Liver (tissue), 9 donors: ENCODE results near the gene PUSL1. TPM values are rescaled to one million over a fixed set of nuclear protein-coding genes. Genes with fewer than 3 reads are reported as not detected.
A peak's percentile ranks its signal among the peaks of the same experiment; 100 is the strongest.

Source experiments
- DNase-seq: peaks from one replicate; pipeline ENCODE4 v3.0.0-alpha.2; 2017; ENCODE audit warnings: low spot score
- H3K27ac ChIP-seq, 2 donors: one replicate each; pipeline ENCODE4 v1.7.0; 2013; ENCODE audit warnings: inconsistent platforms in 2 of 2, low read length in 2 of 2, control low read depth in 1 of 2, low read depth in 1 of 2, mild to moderate bottlenecking in 1 of 2
- H3K27me3 ChIP-seq, 4 donors: one replicate each; pipeline versions ENCODE4 v1.6.1 to v1.7.0; 2013; ENCODE audit warnings: low read length in 3 of 4, inconsistent platforms in 1 of 4, mild to moderate bottlenecking in 1 of 4, moderate library complexity in 1 of 4; ENCODE audit not compliant: control insufficient read depth in 4 of 4, insufficient read depth in 4 of 4
- H3K36me3 ChIP-seq, 4 donors: one replicate each; pipeline versions ENCODE4 v1.6.1 to v1.7.0; 2013; ENCODE audit warnings: low read length in 3 of 4, mild to moderate bottlenecking in 3 of 4, low read depth in 1 of 4, moderate library complexity in 1 of 4; ENCODE audit not compliant: control insufficient read depth in 4 of 4, insufficient read depth in 3 of 4
- H3K4me1 ChIP-seq, 4 donors: one replicate each; pipeline versions ENCODE4 v1.6.1 to v1.7.0; 2013; ENCODE audit warnings: low read length in 3 of 4, mild to moderate bottlenecking in 3 of 4, moderate library complexity in 1 of 4; ENCODE audit not compliant: control insufficient read depth in 4 of 4, insufficient read depth in 4 of 4
- H3K4me3 ChIP-seq, 3 donors: one replicate each; pipeline versions ENCODE4 v1.6.1 to v1.7.0; 2013; ENCODE audit warnings: low read length in 3 of 3, control low read depth in 1 of 3, low read depth in 1 of 3, mild to moderate bottlenecking in 1 of 3
- H3K9ac ChIP-seq, 2 donors: one replicate each; pipeline ENCODE4 v1.7.0; 2013; ENCODE audit warnings: low read length in 2 of 2, mild to moderate bottlenecking in 2 of 2, moderate library complexity in 2 of 2, control low read depth in 1 of 2, low read depth in 1 of 2
- H3K9me3 ChIP-seq, 4 donors: one replicate each; pipeline versions ENCODE4 v1.6.1 to v1.7.0; 2013; ENCODE audit warnings: low read length in 3 of 4; ENCODE audit not compliant: control insufficient read depth in 4 of 4
- ATF3 ChIP-seq: IDR thresholded peaks from 2 replicates; pipeline ENCODE4 v1.6.1; 2016; ENCODE audit warnings: antibody characterized with exemption
- CTCF ChIP-seq: fragments of 150-350 bp; IDR thresholded peaks from 2 replicates; pipeline ENCODE4 v1.5.1; 2017; ENCODE audit warnings: improper control_type of control experiment, low read depth, low read length; ENCODE audit not compliant: missing input control
- EGR1 ChIP-seq, 2 donors: IDR thresholded peaks; 2 replicates each; pipeline ENCODE4 v1.6.1; 2016 to 2018; ENCODE audit warnings: antibody characterized with exemption in 2 of 2, low read depth in 2 of 2
- FOXA1 ChIP-seq: IDR thresholded peaks from 2 replicates; pipeline ENCODE4 v1.6.1; 2016; ENCODE audit warnings: antibody characterized with exemption
- FOXA2 ChIP-seq: IDR thresholded peaks from 2 replicates; pipeline ENCODE4 v1.6.1; 2016; ENCODE audit warnings: antibody characterized with exemption
- GABPA ChIP-seq, 2 donors: IDR thresholded peaks in 1 of 2; conservative IDR thresholded peaks in 1 of 2; 2 replicates each; pipeline ENCODE4 v1.6.1; 2016; ENCODE audit warnings: antibody characterized with exemption in 2 of 2, mild to moderate bottlenecking in 1 of 2, moderate library complexity in 1 of 2
- HNF4A ChIP-seq, 2 donors: conservative IDR thresholded peaks; 2 replicates each; pipeline ENCODE4 v1.6.1; 2016; ENCODE audit warnings: antibody characterized with exemption in 2 of 2, mild to moderate bottlenecking in 2 of 2
- HNF4G ChIP-seq: IDR thresholded peaks from 2 replicates; pipeline ENCODE4 v1.6.1; 2016; ENCODE audit warnings: antibody characterized with exemption
- JUND ChIP-seq, 2 donors: IDR thresholded peaks; 2 replicates each; pipeline ENCODE4 v1.6.1; 2016; ENCODE audit warnings: antibody characterized with exemption in 2 of 2
- MAX ChIP-seq: IDR thresholded peaks from 2 replicates; pipeline ENCODE4 v1.6.1; 2016; ENCODE audit warnings: antibody characterized with exemption
- NR2F2 ChIP-seq: IDR thresholded peaks from 2 replicates; pipeline ENCODE4 v1.6.1; 2016; ENCODE audit warnings: antibody characterized with exemption
- RAD21 ChIP-seq, 2 donors: IDR thresholded peaks; 2 replicates each; pipeline ENCODE4 v1.6.1; 2016; ENCODE audit warnings: antibody characterized with exemption in 2 of 2, mild to moderate bottlenecking in 2 of 2
- REST ChIP-seq: IDR thresholded peaks from 2 replicates; pipeline ENCODE4 v1.6.1; 2016; ENCODE audit warnings: antibody characterized with exemption, mild to moderate bottlenecking
- RXRA ChIP-seq, 2 donors: IDR thresholded peaks; 2 replicates each; pipeline ENCODE4 v1.6.1; 2017 to 2018; ENCODE audit warnings: antibody characterized with exemption in 2 of 2, mild to moderate bottlenecking in 1 of 2
- SP1 ChIP-seq: IDR thresholded peaks from 2 replicates; pipeline ENCODE4 v1.6.1; 2018; ENCODE audit warnings: antibody characterized with exemption, mild to moderate bottlenecking
- TAF1 ChIP-seq: conservative IDR thresholded peaks from 2 replicates; pipeline ENCODE4 v1.6.1; 2016; ENCODE audit warnings: antibody characterized with exemption, mild to moderate bottlenecking
- ZBTB33 ChIP-seq: IDR thresholded peaks from 2 replicates; pipeline ENCODE4 v1.6.1; 2016; ENCODE audit warnings: antibody characterized with exemption
- WGBS: extraction: QIAGEN DNeasy Blood & Tissue Kit; methylation state at CpG from one replicate; pipeline ENCODE4 v1.1.7; 2013; 5-methylcytosine and 5-hydroxymethylcytosine counted together
- polyA plus RNA-seq, 2 donors: library from polyadenylated mRNA; stranded (reverse) in 1 of 2; unstranded in 1 of 2; fragments of 200-250 nt in 1 of 2; fragments of >200 nt in 1 of 2; fragmentation: Nextera tagmentation in 1 of 2; extraction: Ambion mirVana in 1 of 2; gene quantifications; one replicate each; pipeline versions ENCODE4 v1.2.1 to v1.2.3, GENCODE V29; 2013 to 2015
- total RNA-seq, 2 donors: library from RNA; depleted of rRNA; stranded (reverse); fragments of >200 nt; gene quantifications; one replicate each; pipeline ENCODE4 v1.2.3, GENCODE V29; 2014
- donor health status: healthy.
- donor health status: healthy.
- donor health status: healthy.
- donor health status: healthy.
- donor health status: healthy.

PUSL1 gene
- total and polyA plus RNA-seq, 4 donors: 9.3 to 14.9 (median 10.3) TPM

GRCh38 chr1:1356166-1356795 is 47.9 kb downstream of the PUSL1 start:
- Histone ChIP-seq H3K9me3 (no peaks in the 10 kb centered on the region), H3K27ac (no peak overlapping the region), H3K36me3 (no peaks in the 10 kb centered on the region), H3K9ac (no peak overlapping the region), H3K27me3 (peaks cover 0 to 2% (median 0%) of the 10 kb centered on the region in 4 donors), H3K4me1 (peaks cover 0 to 25% (median 4%) of the 10 kb centered on the region in 4 donors), H3K4me3 (no peak overlapping the region)
- no peak for DNase-seq
- no peak for TF ChIP-seq TAF1
- TF ChIP-seq MAX: no peak
- no peak for TF ChIP-seq FOXA1
- no peak for TF ChIP-seq CTCF
- no peak for TF ChIP-seq EGR1 (IDR thresholded peaks at IDR 0.05; ENCODE audit: low read depth in 2 of 2)
- TF ChIP-seq HNF4G: no peak
- TF ChIP-seq REST: no peak
- no peak for TF ChIP-seq ZBTB33
- no peak for TF ChIP-seq HNF4A (conservative IDR thresholded peaks at IDR 0.05)
- TF ChIP-seq FOXA2: no peak
- TF ChIP-seq GABPA (IDR thresholded peaks at IDR 0.05 in 1 of 2, conservative IDR thresholded peaks at IDR 0.05 in 1 of 2): no peak
- TF ChIP-seq NR2F2: no peak
- no peak for TF ChIP-seq RXRA (IDR thresholded peaks at IDR 0.05)
- WGBS: 55% methylated on average over 8 of the region's 8 CpGs

- Histone ChIP-seq H3K36me3 (no peaks in the 10 kb centered on the region), H3K4me1 (peaks cover 0 to 20% (median 4%) of the 10 kb centered on the region in 4 donors), H3K27ac (peak overlapping the region; percentile 11 to 44), H3K4me3 (no peak overlapping the region), H3K27me3 (peaks cover 0 to 2% (median 0%) of the 10 kb centered on the region in 4 donors), H3K9ac (no peak overlapping the region), H3K9me3 (no peaks in the 10 kb centered on the region)
- WGBS: 68% methylated on average over 26 of the region's 26 CpGs
- no peak for DNase-seq
- TF ChIP-seq CTCF: no peak
- no peak for TF ChIP-seq HNF4A (conservative IDR thresholded peaks at IDR 0.05)
- TF ChIP-seq GABPA (IDR thresholded peaks at IDR 0.05 in 1 of 2, conservative IDR thresholded peaks at IDR 0.05 in 1 of 2): no peak
- TF ChIP-seq FOXA1: no peak
- TF ChIP-seq SP1: no peak
- no peak for TF ChIP-seq JUND (IDR thresholded peaks at IDR 0.05)
- no peak for TF ChIP-seq ZBTB33
- no peak for TF ChIP-seq EGR1 (IDR thresholded peaks at IDR 0.05; ENCODE audit: low read depth in 2 of 2)
- no peak for TF ChIP-seq RXRA (IDR thresholded peaks at IDR 0.05)
- TF ChIP-seq RAD21 (IDR thresholded peaks at IDR 0.05): no peak
- no peak for TF ChIP-seq HNF4G
- no peak for TF ChIP-seq NR2F2
- TF ChIP-seq TAF1: no peak
- no peak for TF ChIP-seq FOXA2
- no peak for TF ChIP-seq ATF3
Observed at GRCh38 chr1:1356796-1357401, 48.5 kb downstream of the PUSL1 start.
